ENCODE measurements around the gene PIGZ. TPM values are rescaled to one million over a fixed set of nuclear protein-coding genes. Genes with fewer than 3 reads are reported as not detected.

Gene PIGZ
- total RNA-seq, 1 experiment from 2014 or later, result 0.15 TPM

DNA sequence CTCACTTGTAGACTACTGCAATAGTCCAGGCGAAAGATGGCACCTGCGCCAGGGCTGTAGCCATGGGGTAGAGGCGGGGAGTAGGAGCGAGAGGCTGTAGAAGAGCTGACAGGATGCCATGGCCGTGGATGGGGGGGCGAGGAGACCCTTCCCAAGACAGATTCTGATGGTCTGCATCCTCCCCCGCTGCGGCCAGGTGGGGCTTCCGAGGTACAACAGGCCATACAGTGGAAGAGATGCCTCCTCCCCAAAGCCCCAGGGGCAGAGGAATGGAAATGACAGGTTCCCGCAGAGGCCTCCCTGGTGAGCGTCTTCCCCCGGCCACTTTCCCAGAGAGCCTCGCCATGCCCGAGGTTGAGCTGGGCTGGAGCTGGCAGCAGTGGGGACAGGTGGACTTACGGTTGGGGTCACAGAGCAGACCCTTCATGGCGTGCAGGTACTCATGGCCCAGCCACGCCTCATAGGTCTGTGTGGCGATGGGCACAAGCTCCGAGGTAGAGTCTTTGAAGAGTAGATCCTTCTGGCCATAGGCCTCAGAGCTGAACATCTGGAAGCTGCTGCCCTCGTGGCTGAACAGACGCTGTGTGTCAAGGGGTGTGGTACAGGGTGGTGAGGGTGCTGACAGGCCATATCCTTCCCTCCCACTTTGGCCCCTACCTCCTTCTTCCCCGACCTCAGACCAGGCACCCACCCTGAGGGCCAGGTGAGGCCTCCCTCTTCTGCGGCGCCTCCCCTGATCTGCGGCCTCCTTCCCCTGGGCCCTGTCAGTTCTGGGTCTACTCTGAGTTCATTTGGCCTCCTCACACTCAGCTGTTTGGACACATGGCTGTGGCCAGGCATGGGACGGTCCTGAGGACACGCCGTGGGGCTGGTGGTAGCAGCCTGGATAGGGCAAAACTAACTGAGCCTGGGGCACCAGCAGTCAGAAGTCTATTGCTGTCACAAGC, 47.4 kb upstream of the PIGZ start:
- Histone ChIP-seq H3K4me2 (ENCODE audit: insufficient read depth, insufficient read length, low read length) (no peak overlapping the region), H3T11ph (ENCODE audit: low read length) (no peak overlapping the region)

More for the DNA sequence above, 47.4 kb upstream of the PIGZ start:
- Histone ChIP-seq H2BK12ac (ENCODE audit: insufficient read length, low read depth, low read length) (no peak overlapping the region), H3K4ac (ENCODE audit: low read depth, low read length) (no peak overlapping the region), H3K18ac (ENCODE audit: insufficient read length, low read depth, low read length) (no peak overlapping the region), H2BK20ac (ENCODE audit: low read depth, low read length, poor library complexity, severe bottlenecking) (no peak overlapping the region), H3K79me1 (ENCODE audit: insufficient read depth, low read depth, low read length, poor library complexity, severe bottlenecking) (no peaks in the 10 kb centered on the region), H4K20me1 (ENCODE audit: control insufficient read depth, insufficient read depth, insufficient read length) (no peaks in the 10 kb centered on the region), H3K9ac (ENCODE audit: extremely low read depth, insufficient read length, low read length) (no peak overlapping the region), H3K56ac (ENCODE audit: insufficient read length, low read depth, low read length) (no peak overlapping the region), H3K79me2 (ENCODE audit: insufficient read depth, low read length) (no peaks in the 10 kb centered on the region), H3K23me2 (ENCODE audit: insufficient read length, low read depth, low read length, poor library complexity, severe bottlenecking) (no peaks in the 10 kb centered on the region), H4K5ac (ENCODE audit: insufficient read length, low read depth, low read length) (no peak overlapping the region), H4K91ac (ENCODE audit: insufficient read length, low read depth, low read length) (no peak overlapping the region), H4K8ac (replicated peaks; ENCODE audit: insufficient read length, low read depth, low read length) (no peak overlapping the region), H3K4me1 (ENCODE audit: insufficient read depth, low read length) (no peaks in the 10 kb centered on the region), H3K9me3 (ENCODE audit: control insufficient read depth, low read depth, low read length) (no peaks in the 10 kb centered on the region), H3K14ac (ENCODE audit: insufficient read depth, low read length) (no peak overlapping the region), H2AFZ (ENCODE audit: low read length) (no peak overlapping the region), H2BK5ac (ENCODE audit: insufficient read length, low read length) (no peak overlapping the region), H3K23ac (ENCODE audit: insufficient read length, low read depth, low read length) (no peak overlapping the region), H3K27me3 (ENCODE audit: insufficient read depth, low read length) (no peaks in the 10 kb centered on the region), H2BK120ac (ENCODE audit: low read depth, low read length, poor library complexity, severe bottlenecking) (no peak overlapping the region), H2AK5ac (ENCODE audit: insufficient read length, low read length) (no peak overlapping the region), H2BK15ac (ENCODE audit: low read depth, low read length) (no peak overlapping the region), H3K27ac (ENCODE audit: insufficient read length, low read depth, low read length) (no peak overlapping the region)
- no peaks in the 10 kb centered on the region for H3K36me3 Mint-ChIP-seq (ENCODE audit: insufficient read depth in 1 of 3, low read depth in 3 of 3)
- H3K9me3 Mint-ChIP-seq, result no peaks in the 10 kb centered on the region
- TF ChIP-seq, protein P1, sequence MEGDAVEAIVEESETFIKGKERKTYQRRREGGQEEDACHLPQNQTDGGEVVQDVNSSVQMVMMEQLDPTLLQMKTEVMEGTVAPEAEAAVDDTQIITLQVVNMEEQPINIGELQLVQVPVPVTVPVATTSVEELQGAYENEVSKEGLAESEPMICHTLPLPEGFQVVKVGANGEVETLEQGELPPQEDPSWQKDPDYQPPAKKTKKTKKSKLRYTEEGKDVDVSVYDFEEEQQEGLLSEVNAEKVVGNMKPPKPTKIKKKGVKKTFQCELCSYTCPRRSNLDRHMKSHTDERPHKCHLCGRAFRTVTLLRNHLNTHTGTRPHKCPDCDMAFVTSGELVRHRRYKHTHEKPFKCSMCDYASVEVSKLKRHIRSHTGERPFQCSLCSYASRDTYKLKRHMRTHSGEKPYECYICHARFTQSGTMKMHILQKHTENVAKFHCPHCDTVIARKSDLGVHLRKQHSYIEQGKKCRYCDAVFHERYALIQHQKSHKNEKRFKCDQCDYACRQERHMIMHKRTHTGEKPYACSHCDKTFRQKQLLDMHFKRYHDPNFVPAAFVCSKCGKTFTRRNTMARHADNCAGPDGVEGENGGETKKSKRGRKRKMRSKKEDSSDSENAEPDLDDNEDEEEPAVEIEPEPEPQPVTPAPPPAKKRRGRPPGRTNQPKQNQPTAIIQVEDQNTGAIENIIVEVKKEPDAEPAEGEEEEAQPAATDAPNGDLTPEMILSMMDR (conservative IDR thresholded peaks at IDR 0.05), result no peak
- H3K4me3 Mint-ChIP-seq, result no peak overlapping the region
- peaks cover 7% of the 10 kb centered on the region for H3K27me3 Mint-ChIP-seq (ENCODE audit: low read depth)
- no CpG with 5 or more reads among the region's 28 CpGs for WGBS (ENCODE audit: extremely low coverage, insufficient read length, low lambda C conversion rate)
- peaks cover 4% of the 10 kb centered on the region in 2 experiments for H3K4me1 Mint-ChIP-seq
- peak; percentile 18 for DNase-seq
- H3K27ac Mint-ChIP-seq, result no peak overlapping the region
